ENCODE measurements around the gene PTPN14.

Gene PTPN14

GRCh38 chr1:214476986-214477870 lies 74.2 kb downstream of the PTPN14 start:
- DNase-seq (ENCODE audit: low spot score) (no peak), FAIRE-seq (no peak)

DNA sequence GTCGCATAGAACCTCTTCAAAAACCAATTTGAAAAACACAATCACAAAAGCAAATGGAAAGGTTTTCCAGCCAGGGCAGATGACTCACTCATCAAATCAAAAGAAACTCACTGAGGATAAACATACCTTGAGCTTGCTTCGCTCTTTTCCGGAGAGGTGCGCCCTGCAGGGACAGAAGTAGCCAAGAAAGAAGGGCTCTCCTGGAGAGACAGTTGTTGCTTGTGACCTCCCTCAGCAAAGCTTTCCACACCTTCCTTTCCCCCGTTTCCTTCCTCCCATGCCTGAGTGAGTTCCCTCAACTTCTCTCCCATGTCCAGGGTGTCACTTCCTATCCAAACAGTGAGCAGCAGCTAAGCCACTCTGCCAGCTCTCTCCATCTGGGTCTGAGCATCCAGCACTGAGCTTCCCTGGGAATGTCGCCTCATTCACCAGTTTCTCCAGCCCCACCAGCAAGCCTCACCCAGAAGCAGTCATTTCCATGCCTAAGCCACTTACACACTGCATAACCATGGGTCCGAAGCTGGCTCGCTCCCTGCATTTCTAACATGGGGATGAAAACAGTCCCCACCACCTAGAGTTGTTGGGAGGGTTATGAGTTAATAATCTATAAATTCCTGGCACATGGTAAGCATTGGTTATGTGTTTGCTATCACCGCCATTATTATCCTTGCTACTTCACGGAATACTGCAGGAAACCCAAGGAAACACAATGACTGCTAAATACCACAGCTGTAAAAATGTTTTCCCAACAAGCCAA lies 75.0 kb downstream of the PTPN14 start:
- no peak for DNase-seq (ENCODE audit: low spot score)
- no peak for FAIRE-seq

GRCh38 chr1:214475746-214476145 lies 75.7 kb downstream of the PTPN14 start:
- DNase-seq (ENCODE audit: low spot score), result no peak
- no peak for FAIRE-seq

- no peak for DNase-seq (ENCODE audit: low spot score)
- FAIRE-seq, result no peak
Observed at GRCh38 chr1:214475331-214475730, 76.1 kb downstream of the PTPN14 start.

GRCh38 chr1:214474467-214474866 lies 76.9 kb downstream of the PTPN14 start:
- no peak for FAIRE-seq
- no peak for DNase-seq (ENCODE audit: low spot score)

DNA sequence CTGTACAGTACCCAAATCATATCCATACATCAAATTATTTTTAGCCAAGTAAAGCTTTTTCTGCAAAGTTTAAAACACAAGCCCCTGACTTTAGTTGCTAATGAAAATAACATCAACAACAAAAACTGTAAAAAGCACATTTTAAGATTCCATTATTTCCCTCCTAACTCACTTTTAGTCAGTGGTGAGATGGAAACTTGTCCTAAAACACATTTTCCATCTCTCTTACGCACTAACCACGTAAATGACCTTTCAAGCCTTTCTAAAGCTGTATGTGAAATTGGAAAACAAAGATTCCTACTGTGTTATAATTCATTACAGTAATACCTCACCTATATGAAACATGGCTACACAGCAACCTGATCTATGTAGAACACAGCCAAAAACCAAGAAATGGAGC lies 77.5 kb downstream of the PTPN14 start:
- FAIRE-seq (no peak), DNase-seq (ENCODE audit: low spot score) (no peak)

DNA sequence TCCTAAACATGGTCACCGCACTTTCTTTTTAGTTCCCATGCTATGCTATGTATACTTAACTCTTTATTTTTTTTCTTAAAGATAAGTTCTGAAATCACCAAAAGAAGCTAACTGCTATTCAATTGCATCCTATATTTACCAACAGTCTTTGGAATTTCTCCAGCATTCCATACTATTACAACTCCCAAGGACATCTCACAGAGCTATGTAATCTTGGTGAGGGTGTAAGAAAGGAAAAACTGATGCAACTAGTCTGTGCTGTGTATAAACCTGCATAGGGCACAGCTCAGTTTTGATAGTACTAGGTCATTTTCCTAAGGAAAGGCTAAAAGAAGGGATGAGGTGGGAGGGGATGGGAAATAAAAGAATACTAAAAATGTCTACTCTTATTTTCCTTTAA lies 78.0 kb downstream of the PTPN14 start:
- no peak for FAIRE-seq

DNA sequence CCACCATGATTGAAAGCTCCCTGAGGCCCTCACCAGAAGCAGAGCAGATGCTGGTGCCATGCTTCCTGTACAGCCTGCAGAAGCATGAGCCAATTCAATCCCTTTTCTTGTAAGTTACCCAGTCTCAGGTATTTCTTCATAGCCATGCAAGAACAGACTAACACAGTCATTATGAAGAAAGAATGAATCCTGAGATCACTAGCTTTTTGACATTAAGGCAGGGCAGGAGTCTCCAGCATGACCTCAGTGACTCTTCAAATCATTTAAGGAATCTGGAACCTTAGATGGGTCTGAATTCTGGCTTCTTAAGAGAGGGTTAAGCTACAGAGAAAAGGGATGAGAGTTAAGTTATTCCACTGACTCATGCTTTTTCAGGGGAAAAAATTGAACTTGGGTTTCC lies 79.0 kb downstream of the PTPN14 start:
- FAIRE-seq (no peak), DNase-seq (ENCODE audit: low spot score) (no peak)

More for the DNA sequence above, 78.0 kb downstream of the PTPN14 start:
- no peak for DNase-seq (ENCODE audit: low spot score)

DNA sequence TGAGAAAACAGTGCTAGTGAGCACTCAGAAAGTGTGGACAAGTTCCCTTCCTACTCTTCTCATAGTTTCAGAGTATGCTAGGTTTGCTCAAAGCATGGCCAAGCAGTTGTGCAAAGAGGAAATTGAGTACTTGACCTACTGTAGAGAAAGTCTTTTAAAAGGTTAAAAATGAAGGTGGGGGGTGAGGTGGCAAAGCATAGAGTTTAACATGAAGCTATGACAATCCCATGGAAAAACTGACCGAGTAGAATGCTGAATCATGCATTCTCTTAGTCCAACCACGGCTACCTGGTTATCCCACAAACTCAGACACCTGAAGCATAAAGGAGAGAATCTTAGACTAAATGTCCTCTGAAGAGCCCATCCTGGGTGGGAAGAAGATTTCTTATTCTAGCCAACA lies 79.9 kb downstream of the PTPN14 start:
- DNase-seq (ENCODE audit: low spot score) (no peak), FAIRE-seq (no peak)

DNA sequence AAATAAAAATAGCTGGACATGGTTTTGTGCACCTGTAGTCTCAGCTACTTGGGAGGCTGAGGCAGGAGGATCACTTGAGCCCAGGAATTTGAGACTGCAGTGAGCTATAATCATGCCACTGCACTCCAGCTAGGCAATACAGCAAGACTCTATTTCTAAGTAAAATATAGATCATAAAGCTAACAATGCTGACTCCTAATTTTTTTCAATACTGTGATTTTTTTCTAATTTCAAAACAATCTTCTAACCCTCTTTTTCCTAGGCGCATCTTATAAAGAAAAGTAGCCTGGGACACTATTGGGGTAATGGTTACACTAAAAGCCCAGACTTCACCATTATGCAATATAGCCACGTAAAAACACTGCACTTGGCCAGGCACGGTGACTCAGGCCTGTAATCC lies 81.3 kb downstream of the PTPN14 start:
- no peak for DNase-seq (ENCODE audit: low spot score)

GRCh38 chr1:214469290-214469689 lies 82.1 kb downstream of the PTPN14 start:
- no peak for FAIRE-seq

More for the DNA sequence above, 81.3 kb downstream of the PTPN14 start:
- no peak for FAIRE-seq

DNA sequence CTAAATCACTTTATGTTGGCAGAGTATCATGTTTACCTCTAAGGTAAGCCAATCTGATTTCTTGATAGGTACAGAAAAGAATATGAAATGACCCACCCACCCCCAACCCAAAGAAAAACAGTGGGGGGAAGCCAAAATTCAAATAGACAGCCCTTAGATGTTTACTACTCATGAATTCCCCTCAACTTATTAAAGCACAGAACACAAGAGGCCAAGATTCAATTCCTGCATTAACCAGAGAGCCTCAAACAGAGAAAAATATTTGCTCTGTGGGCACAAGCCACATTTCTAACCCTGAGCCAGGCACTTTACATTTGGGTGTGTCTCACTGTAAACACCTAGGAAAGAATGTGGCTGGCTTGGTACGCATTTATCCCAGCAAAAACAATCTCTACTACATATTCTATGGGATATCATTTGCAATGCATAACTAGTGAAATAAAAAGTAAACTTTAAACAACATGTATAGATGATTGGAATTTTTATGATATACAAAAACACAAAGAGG lies 84.3 kb downstream of the PTPN14 start:
- no peak for FAIRE-seq
- no peak for DNase-seq (ENCODE audit: low spot score)

More at GRCh38 chr1:214469290-214469689, 82.1 kb downstream of the PTPN14 start:
- no peak for DNase-seq (ENCODE audit: low spot score)

- DNase-seq (ENCODE audit: low spot score) (no peak), FAIRE-seq (no peak)
Observed at GRCh38 chr1:214466403-214467077, 84.9 kb downstream of the PTPN14 start.

- FAIRE-seq (no peak), DNase-seq (ENCODE audit: low spot score) (no peak)
Observed at GRCh38 chr1:214464445-214465287, 86.7 kb downstream of the PTPN14 start.

DNA sequence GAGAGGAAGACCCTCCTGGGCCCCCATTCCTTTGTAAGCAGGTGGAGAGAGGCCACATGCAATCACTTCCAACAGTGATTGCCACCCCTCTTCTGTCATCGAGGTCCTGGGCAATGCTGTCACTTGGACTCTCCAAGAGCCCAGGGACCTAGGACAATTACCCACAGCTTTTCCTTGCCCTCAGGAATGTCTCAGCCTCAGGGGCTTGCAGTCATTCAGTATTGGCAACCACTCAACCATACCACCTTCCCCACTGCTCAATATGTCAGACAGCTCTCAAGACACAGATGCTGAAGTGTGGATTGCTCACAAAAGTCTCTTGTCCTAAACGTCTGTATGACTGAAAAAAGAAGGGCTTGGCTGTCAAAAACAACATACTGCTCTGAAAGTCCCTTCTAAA lies 87.8 kb downstream of the PTPN14 start:
- DNase-seq (ENCODE audit: low spot score) (no peak), FAIRE-seq (no peak)

DNA sequence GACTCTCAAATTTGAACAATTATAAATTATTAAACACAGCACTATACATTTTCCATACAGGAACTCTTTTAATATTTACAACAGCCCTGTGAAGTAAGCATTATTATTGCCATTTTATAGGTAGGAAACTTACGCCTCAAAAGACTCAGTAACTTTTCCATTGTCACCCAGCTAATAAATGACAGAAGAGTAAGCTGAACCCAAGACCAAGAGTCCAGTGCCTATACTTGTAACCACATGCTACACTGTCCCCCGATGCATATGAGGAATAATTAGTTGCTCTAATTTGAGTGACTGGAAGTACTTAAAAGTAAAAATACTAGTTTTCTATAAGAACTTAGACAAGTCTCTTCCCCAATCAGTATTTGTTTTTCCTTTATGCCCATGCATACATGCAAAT lies 88.5 kb downstream of the PTPN14 start:
- no peak for FAIRE-seq
- no peak for DNase-seq (ENCODE audit: low spot score)

DNA sequence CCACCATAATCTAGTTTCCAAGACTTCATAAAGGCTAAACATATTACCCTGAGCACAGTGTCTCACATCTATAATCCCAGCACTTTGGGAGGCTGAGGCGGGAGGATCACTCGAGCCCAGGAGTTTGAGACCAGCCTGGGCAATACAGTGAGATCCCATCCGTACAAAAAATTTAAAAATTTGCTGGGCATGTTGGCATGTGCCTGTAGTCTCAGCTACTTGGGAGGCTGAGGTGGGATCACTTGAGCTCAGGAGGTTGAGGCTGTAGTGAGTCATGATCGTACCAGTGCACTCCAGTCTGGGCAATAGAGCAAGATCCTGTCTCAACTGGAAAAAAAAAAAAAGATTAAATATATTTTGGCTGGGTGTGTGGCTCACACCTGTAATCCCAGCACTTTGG lies 90.1 kb downstream of the PTPN14 start:
- DNase-seq (ENCODE audit: low spot score), result no peak
- FAIRE-seq, result peak; percentile 17

DNA sequence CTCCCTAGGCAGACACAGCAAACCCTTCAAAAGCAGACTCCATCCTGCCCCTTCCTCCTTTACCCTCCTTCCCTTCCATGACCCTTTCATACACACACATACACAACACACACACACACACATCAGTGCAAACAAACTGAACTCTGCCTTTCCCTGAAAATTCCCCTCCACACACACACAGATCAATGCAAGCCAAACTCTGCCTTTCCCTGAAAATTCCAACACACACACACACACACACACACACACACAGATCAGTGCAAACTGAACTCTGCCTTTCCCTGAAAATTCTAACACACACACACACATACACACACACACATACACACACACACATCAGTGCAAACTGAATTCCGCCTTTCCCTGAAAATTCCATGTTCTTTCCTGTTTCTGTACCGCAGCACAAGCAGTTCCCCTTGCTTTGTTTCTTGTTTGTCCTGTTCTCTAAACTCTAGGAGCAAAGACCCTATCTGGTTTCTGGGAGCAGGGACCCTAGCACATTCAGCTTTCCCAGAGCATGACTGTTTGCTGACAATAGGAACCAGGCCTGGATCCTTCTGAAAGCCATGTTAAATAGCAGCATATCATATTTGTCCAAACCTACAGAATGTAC lies 91.0 kb downstream of the PTPN14 start:
- DNase-seq (ENCODE audit: low spot score) (no peak), FAIRE-seq (no peak)

DNA sequence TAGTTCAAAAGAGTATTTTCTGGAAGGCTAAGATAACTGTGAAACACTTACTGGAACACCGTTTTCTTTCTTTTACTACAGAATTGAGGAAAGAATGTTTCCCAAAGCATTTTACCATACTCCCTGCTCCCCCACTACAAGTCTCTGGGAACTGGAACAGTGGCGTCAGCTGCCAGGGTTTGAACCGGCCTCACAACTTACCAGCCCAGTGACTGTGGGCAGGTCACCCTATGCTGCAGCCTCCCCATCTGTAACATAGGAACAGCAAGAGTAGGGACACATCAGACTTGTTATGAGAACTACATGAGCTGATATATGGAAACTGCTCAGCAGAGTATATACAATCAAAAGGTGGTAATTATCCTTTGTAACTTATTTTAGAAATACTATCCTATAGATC lies 91.5 kb downstream of the PTPN14 start:
- no peak for DNase-seq (ENCODE audit: low spot score)
- FAIRE-seq, result no peak

GRCh38 chr1:214458541-214458940 lies 92.9 kb downstream of the PTPN14 start:
- FAIRE-seq, result no peak
- no peak for DNase-seq (ENCODE audit: low spot score)

All from urothelium cell line (cell line).